ENCODE measurements around the gene UGT1A5.

DNA sequence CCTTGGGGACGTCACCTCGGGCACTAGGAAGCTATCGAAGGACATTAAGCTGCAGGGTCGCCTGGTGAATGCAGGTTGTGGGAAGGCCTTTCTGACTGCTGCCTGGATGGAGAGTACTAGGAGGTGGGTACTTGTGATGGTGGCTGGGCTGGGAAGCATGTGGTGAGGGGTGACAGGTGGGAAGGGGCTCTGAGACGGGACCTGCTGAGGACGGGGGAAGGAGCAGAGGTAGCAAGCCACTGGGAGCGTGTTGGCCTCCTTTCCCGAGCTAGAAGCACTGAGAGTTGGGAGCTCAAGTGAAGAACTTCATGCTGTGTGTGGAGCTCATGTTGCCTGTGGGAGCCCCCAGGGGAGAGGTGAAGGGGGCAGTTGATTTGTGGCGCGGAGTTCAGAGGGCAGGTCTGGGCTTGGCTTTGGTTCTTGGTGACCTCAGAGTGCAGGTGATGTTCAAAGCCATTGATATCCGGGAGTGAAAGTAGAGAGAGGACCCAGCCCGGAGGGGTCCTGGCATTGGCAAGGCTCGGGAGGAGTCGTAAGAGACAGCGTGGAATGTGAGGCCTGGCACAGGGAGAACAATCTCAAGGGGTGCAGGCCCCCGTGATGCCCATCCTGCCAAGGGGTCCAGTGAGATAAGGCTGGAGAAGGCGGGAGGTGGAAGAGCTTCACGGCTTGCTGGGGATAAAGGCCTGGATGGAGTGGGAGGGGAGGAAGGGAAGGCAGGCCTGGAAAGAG, 78.6 kb downstream of the UGT1A5 start:
- TF ChIP-seq EZH2 (IDR thresholded peaks at IDR 0.05) (no peak), POLR2AphosphoS5 (IDR thresholded peaks at IDR 0.05; ENCODE audit: borderline replicate concordance, low read depth, low read length) (no peak)

Measured in SK-N-MC (cell line).